ENCODE results near the gene PALLD.

The PALLD gene

DNA sequence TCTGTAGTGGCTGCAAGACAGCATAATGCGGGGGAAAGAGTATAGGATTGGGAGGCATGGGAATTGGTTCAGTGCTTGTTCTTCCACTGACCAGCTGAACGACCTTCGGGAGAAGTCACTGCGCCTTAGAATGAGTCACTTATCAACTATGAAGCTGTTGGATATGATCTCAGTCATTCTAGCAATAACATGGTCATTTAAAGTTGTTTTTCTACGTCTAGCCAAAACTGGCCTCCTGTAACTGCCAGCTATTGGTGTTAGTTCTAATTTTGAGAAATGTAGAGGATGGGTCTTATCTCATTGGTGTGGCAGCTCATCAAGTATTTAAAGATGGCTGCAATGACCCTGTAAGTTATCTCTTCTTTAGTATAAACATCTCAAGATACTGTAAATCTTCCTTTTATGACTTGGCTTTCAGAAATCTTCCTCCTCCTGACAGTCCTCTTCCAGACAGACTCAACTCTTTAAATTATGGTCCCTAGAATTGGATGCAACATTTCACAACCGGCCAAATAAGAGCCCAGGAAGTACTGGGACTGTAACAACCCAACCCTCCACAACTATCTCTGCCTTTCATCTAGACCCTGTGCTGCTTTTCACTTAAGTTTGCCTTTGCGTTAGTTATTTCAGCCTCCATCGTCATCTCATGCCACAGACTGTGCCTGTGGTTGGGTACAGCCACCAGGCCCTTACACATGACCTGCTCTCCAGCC, 269.9 kb downstream of the PALLD start:
- TF ChIP-seq, protein P1, sequence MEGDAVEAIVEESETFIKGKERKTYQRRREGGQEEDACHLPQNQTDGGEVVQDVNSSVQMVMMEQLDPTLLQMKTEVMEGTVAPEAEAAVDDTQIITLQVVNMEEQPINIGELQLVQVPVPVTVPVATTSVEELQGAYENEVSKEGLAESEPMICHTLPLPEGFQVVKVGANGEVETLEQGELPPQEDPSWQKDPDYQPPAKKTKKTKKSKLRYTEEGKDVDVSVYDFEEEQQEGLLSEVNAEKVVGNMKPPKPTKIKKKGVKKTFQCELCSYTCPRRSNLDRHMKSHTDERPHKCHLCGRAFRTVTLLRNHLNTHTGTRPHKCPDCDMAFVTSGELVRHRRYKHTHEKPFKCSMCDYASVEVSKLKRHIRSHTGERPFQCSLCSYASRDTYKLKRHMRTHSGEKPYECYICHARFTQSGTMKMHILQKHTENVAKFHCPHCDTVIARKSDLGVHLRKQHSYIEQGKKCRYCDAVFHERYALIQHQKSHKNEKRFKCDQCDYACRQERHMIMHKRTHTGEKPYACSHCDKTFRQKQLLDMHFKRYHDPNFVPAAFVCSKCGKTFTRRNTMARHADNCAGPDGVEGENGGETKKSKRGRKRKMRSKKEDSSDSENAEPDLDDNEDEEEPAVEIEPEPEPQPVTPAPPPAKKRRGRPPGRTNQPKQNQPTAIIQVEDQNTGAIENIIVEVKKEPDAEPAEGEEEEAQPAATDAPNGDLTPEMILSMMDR (conservative IDR thresholded peaks at IDR 0.05; ENCODE audit: low read length), result no peak
- peak; percentile 66 for DNase-seq (ENCODE audit: low read depth)
- no peak overlapping the region for H3K4me3 ChIP-seq (ENCODE audit: low read length)

DNA sequence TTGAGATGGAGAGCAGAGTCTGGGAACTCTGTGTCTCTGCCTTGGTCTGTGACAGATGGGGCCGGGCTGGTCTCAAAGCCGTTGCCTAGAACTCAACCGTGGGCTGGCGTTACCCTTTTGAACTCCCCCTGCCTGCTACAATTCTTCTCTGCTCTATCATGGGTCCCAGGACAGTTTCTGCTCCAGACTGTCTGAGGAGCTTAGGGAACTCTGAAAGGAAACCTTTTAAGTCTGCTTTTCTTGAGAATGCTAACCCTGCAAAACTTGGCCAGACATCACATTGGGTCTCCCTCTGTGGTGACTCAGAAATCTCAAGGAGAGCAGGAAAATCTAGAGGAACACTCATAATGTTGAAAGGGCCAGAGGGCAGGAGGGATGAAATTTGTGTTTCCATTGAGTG, 272.6 kb downstream of the PALLD start:
- DNase-seq (ENCODE audit: low read depth), result peak; percentile 48
- no peak overlapping the region for H3K4me3 ChIP-seq (ENCODE audit: low read length)
- TF ChIP-seq, protein P1 (conservative IDR thresholded peaks at IDR 0.05; ENCODE audit: low read length), result no peak

DNA sequence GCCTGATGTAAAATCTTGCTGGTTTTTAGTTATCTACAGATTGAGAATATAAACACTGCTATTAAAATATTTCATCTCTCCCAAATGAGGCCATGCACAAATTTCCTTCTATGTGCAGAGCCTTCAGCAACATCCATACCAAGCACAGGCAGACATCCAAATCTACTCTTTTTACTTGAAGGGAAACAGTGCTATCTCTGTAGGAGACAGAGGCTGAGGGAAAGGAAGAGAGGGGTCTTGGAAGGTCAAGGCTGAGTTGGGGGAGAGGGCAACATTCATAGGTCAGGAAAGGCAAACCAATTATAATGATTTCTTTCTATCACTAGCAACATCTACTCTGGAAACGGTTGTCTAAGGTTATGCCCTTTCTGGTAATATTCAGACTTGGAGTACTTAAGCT, 273.0 kb downstream of the PALLD start:
- TF ChIP-seq, protein P1 (conservative IDR thresholded peaks at IDR 0.05; ENCODE audit: low read length), result no peak
- H3K4me3 ChIP-seq (ENCODE audit: low read length), result no peak overlapping the region

DNA sequence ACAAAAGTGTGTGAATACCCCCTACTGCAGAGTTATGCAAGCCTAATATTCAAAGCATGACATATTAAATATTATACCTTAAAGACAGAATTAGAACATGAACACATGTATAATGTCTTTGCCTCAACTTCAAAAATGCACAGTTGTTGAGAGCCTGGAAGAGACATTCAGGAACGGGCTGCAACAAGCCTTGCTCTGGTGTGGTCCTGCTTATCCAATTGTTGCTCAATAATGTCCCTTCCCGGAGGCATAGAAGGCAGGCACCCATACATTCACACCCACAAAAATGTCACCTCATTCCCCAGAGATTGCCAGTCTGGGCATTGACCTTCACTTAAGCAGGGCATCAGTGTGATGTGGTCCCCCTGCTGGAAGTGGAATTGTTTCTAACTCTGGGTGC, 274.4 kb downstream of the PALLD start:
- TF ChIP-seq, protein P1 (conservative IDR thresholded peaks at IDR 0.05; ENCODE audit: low read length), result no peak
- no peak for DNase-seq (ENCODE audit: low read depth)
- H3K4me3 ChIP-seq (ENCODE audit: low read length), result no peak overlapping the region

More for the DNA sequence above, 273.0 kb downstream of the PALLD start:
- DNase-seq (ENCODE audit: low read depth), result no peak

DNA sequence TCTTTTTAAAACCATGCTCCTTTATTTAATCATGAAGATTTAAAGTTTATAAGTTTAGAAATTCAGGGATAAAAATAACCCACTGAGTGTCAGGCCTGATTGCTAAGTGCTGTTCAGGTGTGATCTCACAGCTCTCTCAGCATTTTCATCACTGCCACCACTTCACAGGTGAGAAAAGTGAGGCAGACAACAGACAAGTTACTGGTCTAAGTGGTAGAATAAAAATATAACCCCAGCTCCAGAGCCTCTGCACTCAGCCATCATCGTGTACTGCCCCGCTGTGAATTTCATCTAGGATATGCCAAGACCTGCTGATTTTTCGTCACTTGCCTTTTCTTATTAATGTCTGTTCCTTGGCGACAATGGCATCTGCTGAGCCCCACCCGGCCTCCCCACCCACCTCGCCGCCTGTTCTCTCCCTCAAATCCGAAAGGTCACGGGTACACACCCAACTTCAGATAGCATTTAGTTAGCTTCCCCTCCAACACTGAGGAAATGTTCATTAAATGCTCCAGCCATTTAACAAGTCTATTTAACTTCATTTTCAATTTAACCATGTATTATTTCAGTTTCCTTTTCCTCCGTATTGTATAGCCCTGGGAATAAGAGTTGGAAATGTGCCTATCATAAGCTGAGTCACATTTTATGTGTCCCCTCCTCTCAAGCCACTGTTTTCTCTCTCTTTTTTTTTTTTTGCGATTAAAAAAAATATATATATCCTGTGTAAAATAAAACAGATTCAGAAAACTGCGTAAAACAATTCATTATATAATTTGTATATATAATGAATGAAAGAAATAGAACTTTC, 276.7 kb downstream of the PALLD start:
- H3K4me3 ChIP-seq (ENCODE audit: low read length), result no peak overlapping the region
- TF ChIP-seq, protein P1 (conservative IDR thresholded peaks at IDR 0.05; ENCODE audit: low read length), result no peak
- no peak for DNase-seq (ENCODE audit: low read depth)

DNA sequence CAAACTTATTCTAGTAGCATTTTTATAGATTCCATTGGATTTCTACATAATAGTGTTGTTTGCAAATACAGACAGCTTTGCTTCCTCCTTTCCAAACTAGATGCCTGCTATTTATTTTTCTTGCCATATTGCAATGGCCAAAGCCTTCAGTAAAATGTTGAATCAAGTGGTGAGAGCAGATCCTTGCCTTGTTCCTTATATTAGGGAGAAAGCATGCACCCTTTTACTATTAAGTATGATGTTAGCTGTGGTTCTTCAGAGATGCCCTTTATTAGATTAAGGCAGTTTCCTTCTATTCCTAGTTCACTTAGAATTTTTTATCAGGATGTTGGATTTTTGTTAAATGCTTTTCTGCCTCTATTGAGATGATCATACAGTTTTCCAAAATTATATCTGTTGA, 279.5 kb downstream of the PALLD start:
- H3K4me3 ChIP-seq (ENCODE audit: low read length), result no peak overlapping the region

More for the DNA sequence above, 279.5 kb downstream of the PALLD start:
- DNase-seq (ENCODE audit: low read depth), result no peak
- TF ChIP-seq, protein P1 (conservative IDR thresholded peaks at IDR 0.05; ENCODE audit: low read length), result no peak

Measured in AG10803 (cell line).